ENCODE data around the gene CPXM2. TPM values are rescaled to one million over a fixed set of nuclear protein-coding genes. Genes with fewer than 3 reads are reported as not detected.

The CPXM2 gene
- not detected in 2 replicates for total RNA-seq

DNA sequence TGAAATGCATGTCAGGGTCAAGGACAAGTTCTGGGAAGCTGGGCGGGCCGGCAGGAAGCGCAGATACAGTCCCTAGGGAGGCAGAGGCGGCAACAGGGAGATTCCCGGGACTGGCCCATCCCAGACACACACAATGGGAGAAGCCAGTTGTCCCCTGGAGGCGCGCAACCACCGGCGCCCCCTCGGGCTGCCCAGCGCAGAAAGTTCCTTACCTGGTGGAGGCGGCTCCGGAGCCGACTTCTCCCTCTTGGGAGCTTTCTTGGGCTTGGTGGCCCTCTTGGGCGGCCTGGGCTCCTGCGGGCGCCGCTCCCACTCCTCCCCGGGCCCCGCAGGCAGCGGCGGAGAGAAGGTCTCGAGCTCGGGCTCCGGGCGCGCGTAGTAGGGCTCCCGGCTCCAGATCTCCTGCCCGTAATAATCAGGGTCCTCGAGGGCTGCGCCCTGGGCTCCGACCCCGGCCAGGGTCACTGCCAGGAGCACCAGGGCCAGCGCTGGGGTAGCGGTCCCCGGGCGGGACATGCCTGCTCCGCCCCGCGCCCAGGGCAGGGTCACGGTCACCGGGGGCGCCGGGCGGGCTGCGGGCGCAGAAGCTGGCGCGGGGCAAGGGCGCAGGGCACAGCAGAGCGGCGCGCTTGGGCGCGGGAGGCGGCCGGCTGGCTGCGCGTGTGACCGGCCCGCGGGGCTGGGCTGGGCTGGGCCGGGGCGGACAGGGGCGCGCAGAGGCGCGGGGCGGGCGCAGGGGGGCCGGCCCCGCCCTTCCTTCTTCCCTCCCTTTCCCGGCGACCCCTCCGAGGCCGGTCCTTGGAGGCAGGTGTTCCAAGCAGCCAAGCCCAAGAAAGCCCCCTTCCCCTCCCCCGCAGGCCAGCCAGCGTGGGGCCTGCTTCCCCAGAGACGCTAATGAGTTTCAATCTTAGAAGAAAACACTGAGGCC lies at the start of gene CPXM2:
CPXM2 (minus strand) TSS at position 664 of the 928 bp plus-strand sequence; CDS start at position 516, 148 bp downstream.
- no peak within 1 kb of the TSS for H3K4me3 Mint-ChIP-seq
- H3K27ac Mint-ChIP-seq = no peak within 1 kb of the TSS
- H3K36me3 Mint-ChIP-seq (ENCODE audit: low read depth) = no peaks in the 10 kb centered on the region
- H3K27me3 Mint-ChIP-seq = peaks cover 21% of the 10 kb centered on the region
- intact Hi-C loops (cut with micrococcal nuclease) = no loop called here
- no peaks in the 10 kb centered on the region for H3K9me3 Mint-ChIP-seq
- no peak for DNase-seq
- no peaks in the 10 kb centered on the region for H3K4me1 Mint-ChIP-seq

DNA sequence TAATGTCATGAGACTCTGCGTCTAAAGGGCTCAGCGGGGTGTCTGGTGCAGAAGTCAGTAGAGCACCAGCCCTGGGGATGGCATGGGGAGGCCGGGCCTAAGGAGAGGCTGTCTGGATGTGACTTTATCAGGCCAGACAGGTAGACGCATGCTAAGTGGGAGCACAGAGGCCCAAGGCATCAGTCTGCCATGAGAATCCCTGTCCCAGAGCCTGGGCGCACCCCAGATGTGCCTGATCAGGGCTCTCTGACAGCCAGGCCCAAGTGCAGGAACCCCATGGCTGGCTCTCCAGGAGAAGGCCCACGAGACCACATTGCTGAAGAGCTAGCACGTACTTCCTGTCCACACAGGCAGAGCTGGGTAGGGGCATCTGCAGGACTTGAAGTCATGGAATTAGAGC lies 48.0 kb upstream of the CPXM2 start:
- Mint-ChIP-seq H3K4me1 (peaks cover 3% of the 10 kb centered on the region), H3K9me3 (no peaks in the 10 kb centered on the region), H3K36me3 (ENCODE audit: low read depth) (no peaks in the 10 kb centered on the region), H3K4me3 (no peak overlapping the region), H3K27me3 (no peaks in the 10 kb centered on the region), H3K27ac (no peak overlapping the region)
- no peak for DNase-seq
- intact Hi-C loops (cut with micrococcal nuclease) = no loop called here

DNA sequence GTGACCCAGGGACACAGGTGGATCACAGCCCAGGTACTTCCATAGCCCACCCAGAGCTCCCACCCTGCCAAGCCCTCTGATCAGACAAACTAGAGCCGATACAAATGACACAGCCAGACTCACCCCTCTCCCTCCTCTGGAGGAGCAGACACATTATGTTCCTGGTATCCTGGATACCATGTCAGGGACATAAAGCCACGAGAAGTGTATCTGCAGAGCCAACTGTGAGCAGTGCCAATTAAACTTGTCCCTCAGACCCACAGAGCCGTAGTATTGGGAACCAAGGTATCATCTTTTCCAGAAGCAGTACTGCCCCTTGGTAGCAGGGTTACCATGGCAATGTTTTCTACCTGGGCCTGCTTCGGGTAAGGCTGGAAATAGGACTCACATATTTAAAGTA lies 47.3 kb upstream of the CPXM2 start:
- intact Hi-C loops (cut with micrococcal nuclease) = no loop called here
- H3K27ac Mint-ChIP-seq = no peak overlapping the region
- H3K9me3 Mint-ChIP-seq = no peaks in the 10 kb centered on the region
- H3K4me3 Mint-ChIP-seq = no peak overlapping the region
- H3K36me3 Mint-ChIP-seq (ENCODE audit: low read depth) = no peaks in the 10 kb centered on the region
- peaks cover 3% of the 10 kb centered on the region for H3K4me1 Mint-ChIP-seq
- DNase-seq = no peak
- no peaks in the 10 kb centered on the region for H3K27me3 Mint-ChIP-seq

DNA sequence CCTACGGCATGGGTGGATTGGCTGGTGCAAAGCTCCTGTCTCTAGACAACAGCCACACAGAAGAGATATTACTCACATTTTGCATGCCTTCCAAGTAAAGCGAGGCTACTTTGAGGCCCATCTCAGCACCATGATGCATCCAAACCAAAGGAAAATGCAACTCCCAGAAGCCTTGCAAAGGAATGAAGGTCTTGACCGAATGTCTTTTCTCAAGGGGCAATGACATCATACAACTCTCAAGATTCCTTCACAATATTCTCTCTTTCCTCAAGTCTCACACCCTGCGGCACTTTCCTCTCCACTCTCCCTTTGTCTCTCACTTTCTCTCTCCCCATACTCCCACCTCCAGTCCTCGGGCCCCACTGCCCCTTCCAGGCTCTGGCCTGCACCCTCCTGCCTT lies 44.8 kb upstream of the CPXM2 start:
- intact Hi-C loops (cut with micrococcal nuclease) = no loop called here
- Mint-ChIP-seq H3K27me3 (no peaks in the 10 kb centered on the region), H3K36me3 (ENCODE audit: low read depth) (no peaks in the 10 kb centered on the region), H3K4me1 (peaks cover 3% of the 10 kb centered on the region), H3K4me3 (no peak overlapping the region), H3K9me3 (peaks cover 7% of the 10 kb centered on the region), H3K27ac (no peak overlapping the region)
- DNase-seq = no peak

DNA sequence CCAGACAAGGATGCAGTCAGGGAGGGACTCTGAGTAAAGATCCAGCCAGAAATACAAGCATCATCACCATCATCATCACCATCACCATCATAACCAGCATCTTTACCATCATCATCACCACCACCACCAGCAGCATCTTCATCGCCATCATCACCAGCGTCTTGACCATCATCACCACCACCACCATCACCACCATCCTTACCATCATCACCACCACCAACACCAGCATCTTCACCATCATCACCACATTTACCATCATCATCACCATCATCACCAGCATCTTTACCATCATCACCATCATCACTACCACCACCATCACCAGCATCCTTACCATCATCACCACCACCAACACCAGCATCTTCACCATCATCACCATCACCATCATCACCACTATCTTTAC lies 44.1 kb upstream of the CPXM2 start:
- H3K27ac Mint-ChIP-seq = no peak overlapping the region
- H3K4me1 Mint-ChIP-seq = peaks cover 3% of the 10 kb centered on the region
- no peak overlapping the region for H3K4me3 Mint-ChIP-seq
- no peaks in the 10 kb centered on the region for H3K27me3 Mint-ChIP-seq
- peaks cover 14% of the 10 kb centered on the region for H3K9me3 Mint-ChIP-seq
- intact Hi-C loops (cut with micrococcal nuclease) = no loop called here
- H3K36me3 Mint-ChIP-seq (ENCODE audit: low read depth) = no peaks in the 10 kb centered on the region
- no peak for DNase-seq

DNA sequence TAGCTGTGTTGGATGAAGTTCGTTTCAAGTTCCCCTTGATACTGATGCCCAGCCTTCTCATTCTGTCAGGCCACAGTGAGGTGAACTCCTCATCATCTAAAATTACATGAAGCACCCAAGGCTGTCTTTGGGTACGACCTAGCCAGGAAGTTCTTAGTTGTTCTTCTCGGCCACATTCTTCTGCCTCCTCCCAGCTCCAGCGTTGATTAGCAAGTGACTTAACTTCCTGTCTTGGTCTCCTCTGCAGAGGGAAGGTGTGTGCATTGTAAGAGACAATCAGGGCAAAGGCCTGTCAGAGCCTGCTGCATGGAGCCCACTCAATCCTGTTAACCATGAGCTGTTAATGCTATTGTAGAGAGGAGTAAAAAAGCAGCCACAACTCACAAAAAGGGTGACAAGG lies 43.2 kb upstream of the CPXM2 start:
- no peak overlapping the region for H3K4me3 Mint-ChIP-seq
- no peak overlapping the region for H3K27ac Mint-ChIP-seq
- peaks cover 14% of the 10 kb centered on the region for H3K9me3 Mint-ChIP-seq
- DNase-seq = no peak
- no peaks in the 10 kb centered on the region for H3K36me3 Mint-ChIP-seq (ENCODE audit: low read depth)
- intact Hi-C loops (cut with micrococcal nuclease) = no loop called here
- H3K4me1 Mint-ChIP-seq = peaks cover 3% of the 10 kb centered on the region
- no peaks in the 10 kb centered on the region for H3K27me3 Mint-ChIP-seq

DNA sequence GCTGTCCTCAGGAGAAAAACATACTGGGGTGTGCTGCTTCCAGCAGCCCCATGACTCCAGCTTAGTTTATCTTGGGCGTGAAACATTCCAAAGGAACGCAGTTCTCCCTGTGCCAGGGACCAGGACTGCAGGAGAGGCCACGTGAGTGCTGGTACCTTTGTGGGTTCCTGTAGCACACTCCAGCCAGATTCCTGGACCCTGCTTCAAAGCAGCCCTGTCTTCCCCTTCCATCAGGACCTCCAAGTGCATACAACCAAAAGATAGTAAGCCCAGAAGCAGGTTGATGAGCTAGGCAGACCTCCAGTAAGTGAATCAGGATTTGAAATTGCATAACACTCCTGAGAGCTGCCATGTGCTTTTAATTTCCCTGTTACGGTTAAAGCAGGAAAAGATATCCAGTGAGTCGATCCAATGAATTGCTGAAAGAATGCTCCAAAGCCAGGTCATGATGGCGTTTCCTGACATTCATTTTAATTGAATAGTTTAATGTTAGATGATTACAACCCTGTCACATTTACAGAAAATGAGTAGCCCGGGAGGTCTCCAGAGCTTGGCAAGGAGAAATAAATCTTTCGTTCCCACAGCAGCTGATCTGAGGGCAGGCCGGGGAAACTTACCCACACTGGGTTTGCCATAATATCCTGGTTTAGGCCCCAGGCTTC lies 38.9 kb upstream of the CPXM2 start:
- no peak for DNase-seq
- Mint-ChIP-seq H3K9me3 (peaks cover 24% of the 10 kb centered on the region), H3K4me3 (no peak overlapping the region), H3K27me3 (peaks cover 2% of the 10 kb centered on the region), H3K36me3 (ENCODE audit: low read depth) (no peaks in the 10 kb centered on the region), H3K27ac (no peak overlapping the region), H3K4me1 (peaks cover 15% of the 10 kb centered on the region)
- intact Hi-C loops (cut with micrococcal nuclease) = no loop called here

DNA sequence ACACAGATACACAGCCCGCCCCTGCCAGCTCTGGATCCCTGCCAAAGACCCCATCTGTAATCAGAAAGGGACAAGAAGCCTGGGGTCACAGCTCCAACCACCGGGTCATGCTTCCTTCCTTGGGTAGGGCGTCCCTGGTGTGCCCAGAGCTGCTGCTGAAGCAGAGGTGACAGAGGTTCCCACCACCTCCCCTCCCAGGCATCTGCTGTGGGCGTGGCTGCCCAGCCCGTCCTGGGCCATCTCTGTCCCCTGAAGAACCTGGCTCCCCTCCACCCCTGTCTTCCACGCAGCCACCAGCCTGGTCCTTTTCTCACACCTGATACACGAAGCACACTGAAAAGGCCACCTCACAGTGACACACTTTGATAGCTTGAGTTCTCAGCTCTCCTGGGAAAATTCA lies 38.2 kb upstream of the CPXM2 start:
- intact Hi-C loops (cut with micrococcal nuclease) = no loop called here
- DNase-seq = no peak
- Mint-ChIP-seq H3K9me3 (peaks cover 24% of the 10 kb centered on the region), H3K27me3 (peaks cover 2% of the 10 kb centered on the region), H3K4me3 (no peak overlapping the region), H3K36me3 (ENCODE audit: low read depth) (no peaks in the 10 kb centered on the region), H3K4me1 (peaks cover 13% of the 10 kb centered on the region), H3K27ac (no peak overlapping the region)

DNA sequence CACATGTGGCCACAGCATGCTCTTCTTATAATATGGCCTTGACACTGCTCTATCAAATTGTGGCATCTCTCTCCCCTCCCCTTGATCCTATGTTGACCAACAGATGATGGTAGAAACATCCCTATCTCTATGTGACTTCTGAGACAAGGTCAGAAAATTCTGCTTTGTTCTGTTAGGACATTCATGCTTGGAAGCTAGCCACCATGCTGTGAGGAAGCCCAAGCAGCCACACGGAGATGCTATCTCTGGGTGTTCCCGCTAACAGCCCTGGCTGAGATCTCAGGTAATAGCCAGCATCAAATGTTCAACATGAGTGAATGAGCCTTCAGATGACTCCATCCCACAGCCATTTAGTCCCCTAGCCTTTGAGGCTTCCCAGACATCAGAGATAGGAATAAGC lies 36.8 kb upstream of the CPXM2 start:
- Mint-ChIP-seq H3K4me1 (peaks cover 12% of the 10 kb centered on the region), H3K36me3 (ENCODE audit: low read depth) (no peaks in the 10 kb centered on the region), H3K27ac (no peak overlapping the region), H3K9me3 (peaks cover 24% of the 10 kb centered on the region), H3K27me3 (peaks cover 2% of the 10 kb centered on the region), H3K4me3 (no peak overlapping the region)
- intact Hi-C loops (cut with micrococcal nuclease) = no loop called here
- DNase-seq = no peak

DNA sequence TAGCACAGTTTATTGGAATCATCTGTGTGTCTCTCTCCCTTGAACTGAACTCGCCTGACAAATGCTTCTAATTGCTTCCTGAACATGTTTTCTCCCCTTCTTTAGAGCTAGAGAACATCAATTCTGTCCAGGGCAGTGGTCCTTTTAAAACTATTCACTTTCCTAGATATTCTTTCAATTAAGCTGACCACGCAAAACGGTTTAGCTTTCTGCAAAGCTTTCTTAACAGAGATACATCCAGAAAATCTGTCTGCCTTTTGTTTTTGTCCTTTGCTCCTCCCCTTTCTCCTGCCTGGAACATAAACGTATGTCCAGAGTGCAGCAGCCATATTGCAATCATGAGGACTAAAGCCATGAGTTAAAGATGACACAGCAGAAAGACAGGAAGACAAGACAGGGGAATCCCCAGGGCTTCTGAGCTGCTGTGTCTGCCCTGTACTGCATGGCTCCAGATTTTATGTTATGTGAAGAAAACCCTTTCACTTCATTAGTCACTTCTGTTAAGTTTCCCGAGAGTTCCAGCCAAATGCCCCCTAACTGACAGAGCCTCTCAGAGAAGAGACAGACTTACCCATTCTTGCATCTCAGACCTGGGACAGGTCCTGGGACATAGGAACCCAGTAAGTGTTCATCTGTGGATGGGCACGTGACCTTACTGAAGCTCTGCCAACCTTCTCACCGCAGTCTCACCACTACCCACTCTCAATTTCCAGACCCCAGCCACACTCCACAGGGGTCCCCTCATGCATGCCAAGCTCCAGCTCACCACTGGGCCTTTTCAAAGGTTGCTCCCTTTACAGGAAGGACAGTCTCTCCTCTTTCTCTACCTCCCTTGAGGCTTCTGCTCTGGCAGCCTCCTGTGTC lies 35.0 kb upstream of the CPXM2 start:
- H3K27ac Mint-ChIP-seq = peak overlapping the region; percentile 69

DNA sequence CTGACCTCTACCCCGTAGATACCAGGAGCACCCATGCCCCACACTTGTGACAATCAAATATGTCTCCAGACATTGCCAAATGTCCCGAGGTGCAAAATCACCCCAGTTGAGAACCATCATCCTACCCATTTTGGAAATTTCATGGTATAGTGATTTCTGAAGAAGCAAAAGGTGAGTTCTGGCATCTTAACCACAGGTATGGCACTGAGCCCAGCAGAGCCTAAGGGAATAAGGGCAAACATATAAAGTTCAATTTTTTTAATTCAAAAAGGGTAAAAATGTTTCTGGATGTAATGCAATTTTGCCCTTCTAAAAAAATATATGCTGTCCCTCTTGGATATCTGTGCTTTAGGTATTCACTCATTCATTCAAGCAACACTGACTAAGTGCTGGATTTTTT lies 30.5 kb upstream of the CPXM2 start:
- intact Hi-C loops (cut with micrococcal nuclease) = no loop called here
- no peak overlapping the region for H3K4me3 Mint-ChIP-seq
- H3K27ac Mint-ChIP-seq = no peak overlapping the region
- no peak for DNase-seq
- peaks cover 10% of the 10 kb centered on the region for H3K4me1 Mint-ChIP-seq
- H3K9me3 Mint-ChIP-seq = peaks cover 18% of the 10 kb centered on the region
- no peaks in the 10 kb centered on the region for H3K36me3 Mint-ChIP-seq (ENCODE audit: low read depth)
- H3K27me3 Mint-ChIP-seq = peaks cover 2% of the 10 kb centered on the region

More for the DNA sequence above, 35.0 kb upstream of the CPXM2 start:
- Mint-ChIP-seq H3K4me3 (no peak overlapping the region), H3K36me3 (ENCODE audit: low read depth) (no peaks in the 10 kb centered on the region), H3K9me3 (peaks cover 17% of the 10 kb centered on the region), H3K27me3 (peaks cover 2% of the 10 kb centered on the region), H3K4me1 (peaks cover 12% of the 10 kb centered on the region)
- intact Hi-C loops (cut with micrococcal nuclease) = no loop called here
- peak; percentile 55 for DNase-seq

DNA sequence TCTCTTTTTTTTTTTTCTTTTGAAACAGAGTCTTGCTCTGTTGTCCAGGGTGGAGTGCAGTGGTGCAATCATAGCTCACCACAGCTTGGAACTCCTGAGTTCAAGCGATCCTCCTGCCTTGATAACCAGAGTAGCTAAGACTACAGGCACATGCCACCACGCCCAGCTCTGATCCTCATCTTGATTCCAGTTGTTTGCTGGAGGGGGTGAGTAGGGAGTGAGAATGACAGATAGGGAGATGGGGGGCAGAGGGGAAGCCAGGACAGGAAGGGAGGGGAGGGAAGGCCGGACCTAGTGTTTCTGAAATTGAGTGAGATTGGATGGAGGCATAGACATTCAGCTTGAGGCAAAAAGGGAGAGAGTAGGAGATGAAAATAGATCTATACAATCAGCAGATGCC lies 25.2 kb upstream of the CPXM2 start:
- Mint-ChIP-seq H3K27ac (no peak overlapping the region), H3K4me1 (no peaks in the 10 kb centered on the region), H3K4me3 (no peak overlapping the region), H3K36me3 (ENCODE audit: low read depth) (no peaks in the 10 kb centered on the region), H3K27me3 (peaks cover 3% of the 10 kb centered on the region), H3K9me3 (peaks cover 8% of the 10 kb centered on the region)
- DNase-seq = no peak
- intact Hi-C loops (cut with micrococcal nuclease) = no loop called here

DNA sequence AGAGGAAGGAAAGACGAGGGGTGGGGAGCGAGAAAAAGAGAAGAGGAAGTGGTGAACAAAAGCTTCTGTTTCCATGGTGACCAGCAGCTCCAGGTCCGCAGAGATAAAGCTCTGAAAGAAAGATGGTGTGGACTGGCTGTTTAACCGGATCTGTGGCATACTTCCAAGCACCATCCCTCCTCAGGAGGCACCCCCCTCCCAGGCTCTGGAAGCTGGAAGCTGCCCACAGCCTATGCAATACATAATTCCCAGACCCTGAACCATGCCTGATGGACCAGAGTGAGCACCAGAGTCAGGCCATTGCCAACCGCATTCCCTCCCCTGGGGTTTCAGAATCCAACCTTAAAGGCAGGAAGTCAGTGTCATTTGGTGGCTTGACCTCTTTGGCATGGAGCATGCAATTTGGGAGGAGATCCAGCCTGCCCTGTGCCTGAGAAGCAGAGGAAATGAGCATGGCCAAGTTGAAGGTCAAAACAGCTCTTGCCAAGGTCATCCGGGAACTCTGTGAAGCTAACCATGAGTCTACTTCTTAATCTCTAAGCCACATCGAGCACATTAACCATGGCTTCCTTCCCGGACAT lies 22.2 kb upstream of the CPXM2 start:
- H3K36me3 Mint-ChIP-seq (ENCODE audit: low read depth) = no peaks in the 10 kb centered on the region
- H3K4me3 Mint-ChIP-seq = no peak overlapping the region
- no peaks in the 10 kb centered on the region for H3K4me1 Mint-ChIP-seq
- DNase-seq = no peak
- no peak overlapping the region for H3K27ac Mint-ChIP-seq
- intact Hi-C loops (cut with micrococcal nuclease) = no loop called here
- no peaks in the 10 kb centered on the region for H3K9me3 Mint-ChIP-seq
- H3K27me3 Mint-ChIP-seq = peaks cover 3% of the 10 kb centered on the region

All from activated CD4-positive, alpha-beta T cell treated with anti-CD3 and anti-CD28 coated beads, Interleukin-2, amount 10 ng/mL, durations not matched to agents 24 days and 14 days (primary cell).